Measurements from ENCODE around the gene CBFA2T3. TPM values are rescaled to one million over a fixed set of nuclear protein-coding genes. Genes with fewer than 3 reads are reported as not detected.
A peak's percentile ranks its signal among the peaks of the same experiment; 100 is the strongest.

CBFA2T3 gene
- total RNA-seq, 8 experiments from 2014 or later, result 0.41 to 3.4 (median 1.2) TPM

DNA sequence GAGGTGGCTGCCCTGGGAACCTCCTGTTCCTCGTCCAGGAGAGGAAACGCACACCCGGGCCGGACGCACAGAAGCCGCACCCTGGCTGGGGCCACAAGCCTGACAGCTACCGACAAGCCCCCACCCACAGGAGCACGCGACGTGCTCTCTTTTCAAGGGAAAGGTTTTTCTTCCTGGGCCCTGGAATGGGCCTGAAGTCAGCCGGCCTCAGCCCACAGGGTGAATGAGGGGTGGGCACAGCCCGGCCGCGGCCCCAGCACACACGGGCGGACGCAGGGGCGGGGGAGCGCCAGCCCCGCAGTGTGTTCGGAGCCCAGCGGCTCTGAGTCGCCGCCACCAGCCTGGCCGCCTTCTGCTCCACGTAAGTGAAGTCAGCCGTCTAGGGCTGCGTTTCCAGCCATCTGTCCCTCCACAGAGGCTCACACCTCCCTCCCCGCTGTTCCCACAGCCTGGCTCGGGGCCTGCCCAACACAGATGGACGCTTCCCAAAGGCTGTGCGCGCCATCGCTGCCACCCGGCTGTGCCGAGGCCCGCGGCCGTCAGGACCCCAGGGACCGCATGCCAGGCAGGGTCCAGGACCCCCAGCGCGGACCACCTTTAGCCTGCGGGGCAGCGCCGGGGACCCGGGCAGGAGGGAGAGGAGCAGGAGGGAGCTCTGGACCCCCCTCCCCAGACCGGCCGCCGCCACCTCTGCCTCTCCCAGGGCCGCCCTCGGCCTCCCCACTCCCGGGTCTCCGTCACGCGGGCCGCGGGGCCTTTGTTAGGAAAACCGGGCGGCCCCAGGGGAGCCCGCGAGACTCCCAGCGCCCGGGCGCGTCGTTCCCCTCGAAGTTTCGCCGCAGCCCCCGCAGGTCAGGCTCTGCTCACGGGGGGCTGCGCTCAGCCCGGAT, 36.8 kb downstream of the CBFA2T3 start:
- ATAC-seq (replicated peaks in 6 of 8), result peak; percentile 7 to 36 (median 24)
- 7 to 40% (median 10%) methylated on average over 1 to 3 of the region's 73 CpGs; no CpG with 5 or more reads in 7 of the 10 experiments for WGBS, 10 experiments
- Histone ChIP-seq H3K27ac (peak overlapping the region in 1 of 2 donors; percentile 66), H3K4me1 (replicated peaks in 1 of 2) (peaks cover 3 to 19% of the 10 kb centered on the region in 2 donors), H3K4me3 (peak overlapping the region; percentile 49 to 80 (median 59))
- in situ Hi-C loops (cut with MboI; ENCODE audit: low pct_unique_long_range_greater_than_20kb in 2 of 9, low sequenced_read_pairs in 9 of 9, unreplicated experiment in 9 of 9), result loop anchor here in 2 of 9 experiments (25.0 kb wide), 2 partner anchors 222 to 272 kb away; partner anchors contain the start of genes CDH15 (in 1 of the 2), SLC22A31 (in 1 of the 2) and ZNF778 (in 1 of the 2)

DNA sequence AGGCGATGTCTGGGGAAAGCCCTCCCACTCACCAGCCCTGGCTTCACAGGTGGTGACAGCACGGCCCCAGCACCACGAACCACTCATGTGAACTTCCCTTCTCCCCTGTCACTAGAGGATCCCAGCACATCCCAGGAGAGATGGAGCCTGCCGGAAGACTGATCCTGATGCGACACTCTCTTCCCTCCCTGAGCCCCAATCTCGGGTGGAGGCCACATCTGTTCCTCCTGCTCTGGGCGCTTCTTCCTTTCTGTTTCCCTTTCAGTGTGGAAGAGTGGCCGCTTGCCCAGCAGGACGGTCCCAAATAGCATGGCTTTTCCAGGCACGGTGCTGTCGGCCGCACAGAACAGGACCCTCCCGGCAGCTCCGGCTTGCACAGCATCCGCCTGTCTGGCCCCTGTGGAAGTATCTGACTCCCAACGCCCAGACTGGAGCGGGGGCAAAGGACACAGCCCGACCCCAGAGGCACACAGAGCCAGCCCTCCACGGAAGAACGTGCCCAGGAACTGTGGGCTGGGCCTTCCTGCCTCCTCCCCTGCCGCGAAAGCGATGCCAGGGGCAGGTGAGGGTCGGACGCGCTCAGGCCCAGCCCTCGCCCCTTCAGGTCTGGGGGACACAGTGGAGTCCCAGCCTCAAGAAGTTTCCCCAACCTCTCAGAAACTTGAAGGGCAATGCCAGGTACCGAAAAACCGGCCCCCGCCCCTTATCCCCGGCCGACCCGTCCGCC, 37.6 kb downstream of the CBFA2T3 start:
- peak overlapping the region in 4 of 5 donors; percentile 49 to 60 (median 58) for H3K4me3 ChIP-seq
- peak in 2 of 8 experiments; percentile 22 to 25 for ATAC-seq (replicated peaks in 6 of 8)
- WGBS, 10 experiments, result 0 to 60% (median 15%) methylated on average over 1 to 8 of the region's 34 CpGs; no CpG with 5 or more reads in 5 of the 10 experiments
- H3K4me1 ChIP-seq (replicated peaks in 1 of 2), result peaks cover 3 to 19% of the 10 kb centered on the region in 2 donors
- in situ Hi-C loops (cut with MboI; ENCODE audit: low pct_unique_long_range_greater_than_20kb in 2 of 9, low sequenced_read_pairs in 9 of 9, unreplicated experiment in 9 of 9), result loop anchor here in 2 of 9 experiments (25.0 kb wide), 2 partner anchors 223 to 273 kb away; partner anchors contain the start of genes CDH15 (in 1 of the 2), SLC22A31 (in 1 of the 2) and ZNF778 (in 1 of the 2)
- no peak overlapping the region for H3K27ac ChIP-seq

DNA sequence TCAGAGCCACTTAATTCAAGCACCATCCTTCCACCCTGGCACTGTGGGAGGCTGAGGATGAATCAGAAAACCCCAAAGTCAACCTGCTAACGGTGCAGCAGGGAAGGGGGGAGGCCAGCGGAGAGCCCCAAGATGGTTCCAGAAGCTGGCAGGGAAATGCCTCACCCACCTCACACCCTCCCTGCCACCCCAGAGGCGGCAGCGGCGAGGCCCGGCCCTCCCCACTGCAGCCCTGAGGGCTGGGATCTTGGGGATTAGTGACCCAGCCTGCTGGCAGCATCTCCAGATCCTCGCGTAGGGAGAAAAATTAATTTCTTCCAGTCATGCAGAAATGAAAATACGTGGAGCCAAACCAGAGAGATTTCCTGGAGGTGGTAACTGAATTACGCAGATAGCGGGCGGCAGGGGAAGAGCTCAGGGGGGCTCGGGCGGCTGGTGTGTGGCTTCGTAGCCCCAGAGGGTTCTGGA, 38.2 kb downstream of the CBFA2T3 start:
- ATAC-seq (replicated peaks in 6 of 8), result no peak
- in situ Hi-C loops (cut with MboI; ENCODE audit: low pct_unique_long_range_greater_than_20kb in 2 of 9, low sequenced_read_pairs in 9 of 9, unreplicated experiment in 9 of 9), result loop anchor here in 2 of 9 experiments (25.0 kb wide), 2 partner anchors 223 to 273 kb away; partner anchors contain the start of genes CDH15 (in 1 of the 2), SLC22A31 (in 1 of the 2) and ZNF778 (in 1 of the 2)
- no peak overlapping the region for H3K27ac ChIP-seq
- H3K4me1 ChIP-seq (replicated peaks in 1 of 2), result peaks cover 3 to 19% of the 10 kb centered on the region in 2 donors
- 6 to 82% (median 53%) methylated on average over 3 to 9 of the region's 15 CpGs; no CpG with 5 or more reads in 7 of the 10 experiments for WGBS, 10 experiments
- H3K4me3 ChIP-seq, result peak overlapping the region in 1 of 5 donors; percentile 60

DNA sequence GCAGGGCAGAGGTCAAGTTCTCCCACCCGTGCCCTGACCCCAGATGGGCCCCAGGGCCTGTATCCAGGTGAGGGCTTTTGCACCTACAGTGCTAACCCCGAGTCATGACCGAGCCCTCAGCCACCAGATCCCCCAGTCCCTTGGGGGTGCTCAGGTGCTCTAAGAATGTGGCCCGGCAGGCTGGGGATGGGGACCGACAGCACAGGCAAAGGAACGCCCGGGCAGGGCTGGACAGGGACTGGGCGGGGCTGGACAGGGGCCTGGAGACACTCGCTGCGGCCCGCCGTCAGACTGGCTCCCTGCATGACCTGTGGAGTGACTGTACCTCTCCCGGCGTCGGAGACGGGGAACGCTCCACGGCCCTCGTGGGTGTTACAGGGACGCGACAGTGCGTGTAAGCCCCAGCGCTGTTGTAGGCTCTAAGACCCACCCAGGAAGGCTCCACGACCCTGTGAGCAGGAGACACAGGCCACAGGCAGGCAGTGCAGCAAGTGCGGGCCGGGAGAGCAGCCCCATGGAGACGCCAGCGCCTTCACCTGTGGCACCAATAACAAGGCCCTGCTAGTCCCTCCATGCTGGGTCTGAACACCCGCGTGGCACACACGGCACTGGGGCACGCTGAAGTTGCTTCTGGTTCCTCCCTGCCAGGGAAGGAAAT, 38.8 kb downstream of the CBFA2T3 start:
- in situ Hi-C loops (cut with MboI; ENCODE audit: low pct_unique_long_range_greater_than_20kb in 2 of 9, low sequenced_read_pairs in 9 of 9, unreplicated experiment in 9 of 9), result loop anchor here in 2 of 9 experiments (25.0 kb wide), 2 partner anchors 224 to 274 kb away; partner anchors contain the start of genes CDH15 (in 1 of the 2), SLC22A31 (in 1 of the 2) and ZNF778 (in 1 of the 2)
- no peak for ATAC-seq (replicated peaks in 6 of 8)
- Histone ChIP-seq H3K4me1 (replicated peaks in 1 of 2) (peaks cover 3 to 19% of the 10 kb centered on the region in 2 donors), H3K4me3 (no peak overlapping the region), H3K27ac (no peak overlapping the region)
- 62 to 97% (median 92%) methylated on average over 2 to 6 of the region's 32 CpGs; no CpG with 5 or more reads in 6 of the 10 experiments for WGBS, 10 experiments

DNA sequence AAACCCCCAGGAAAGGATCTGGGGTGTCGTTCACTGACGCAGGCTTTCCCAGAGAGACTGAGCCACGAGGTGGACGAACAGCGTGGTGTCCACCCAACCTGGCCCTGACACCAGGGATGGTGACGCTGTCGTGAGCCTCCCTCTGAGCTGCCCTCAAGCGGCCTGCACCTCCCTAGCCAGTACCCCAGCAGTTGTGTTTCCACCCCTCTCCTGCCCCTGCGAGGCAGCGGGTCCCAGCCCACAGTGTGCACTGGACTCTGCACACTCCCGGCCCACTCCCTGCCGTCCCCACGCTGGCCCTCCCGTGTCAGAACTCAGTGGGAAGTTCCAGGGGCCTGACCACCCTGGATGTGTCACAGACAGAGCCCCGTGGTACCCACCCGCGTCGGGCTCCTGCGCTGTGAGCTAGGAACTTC, 39.8 kb downstream of the CBFA2T3 start:
- no peak overlapping the region for H3K27ac ChIP-seq
- 83 to 94% methylated on average over 1 to 7 of the region's 19 CpGs; no CpG with 5 or more reads in 8 of the 10 experiments for WGBS, 10 experiments
- peaks cover 3 to 17% of the 10 kb centered on the region in 2 donors for H3K4me1 ChIP-seq (replicated peaks in 1 of 2)
- no peak for ATAC-seq (replicated peaks in 6 of 8)
- in situ Hi-C loops (cut with MboI; ENCODE audit: low pct_unique_long_range_greater_than_20kb in 2 of 9, low sequenced_read_pairs in 9 of 9, unreplicated experiment in 9 of 9), result loop anchor here in 2 of 9 experiments (25.0 kb wide), 2 partner anchors 225 to 275 kb away; partner anchors contain the start of genes CDH15 (in 1 of the 2), SLC22A31 (in 1 of the 2) and ZNF778 (in 1 of the 2)
- no peak overlapping the region for H3K4me3 ChIP-seq

DNA sequence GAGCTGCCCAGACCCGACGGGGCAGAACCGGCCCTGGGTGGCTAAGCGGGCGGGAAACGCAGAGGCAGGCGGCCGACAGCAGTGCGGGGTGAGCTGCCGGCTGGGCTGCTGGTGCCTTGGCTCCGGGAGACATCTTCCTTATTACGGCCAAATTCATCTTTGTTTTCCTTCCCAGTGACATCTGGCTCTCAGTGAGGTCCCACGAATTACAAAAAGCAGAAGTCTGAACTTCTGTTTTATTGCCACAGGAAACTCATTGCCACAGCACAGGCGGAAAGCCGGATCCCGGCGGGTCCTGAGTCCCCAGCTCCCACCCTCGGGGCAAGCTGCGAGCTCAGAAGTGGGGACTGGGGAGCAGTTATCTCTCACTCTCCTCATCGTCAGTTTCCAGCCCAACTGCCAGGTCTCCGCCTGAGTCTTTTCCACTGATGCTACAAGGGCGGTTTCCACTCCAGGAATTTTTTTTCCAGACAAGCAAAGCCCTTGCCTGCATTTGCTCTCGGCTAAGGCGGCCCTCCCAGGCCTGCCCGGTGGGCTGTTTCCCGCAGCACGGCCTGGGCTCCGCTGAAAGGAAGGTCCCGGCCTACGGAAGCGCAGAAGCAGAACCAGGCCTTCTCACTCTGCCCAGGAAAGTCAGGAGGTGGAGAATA, 40.3 kb downstream of the CBFA2T3 start:
- WGBS, 10 experiments, result 6 to 87% (median 70%) methylated on average over 3 to 19 of the region's 31 CpGs; no CpG with 5 or more reads in 4 of the 10 experiments
- no peak overlapping the region for H3K27ac ChIP-seq
- H3K4me1 ChIP-seq (replicated peaks in 1 of 2), result peaks cover 0 to 14% of the 10 kb centered on the region in 2 donors
- H3K4me3 ChIP-seq, result no peak overlapping the region
- in situ Hi-C loops (cut with MboI; ENCODE audit: low pct_unique_long_range_greater_than_20kb in 2 of 9, low sequenced_read_pairs in 9 of 9, unreplicated experiment in 9 of 9), result loop anchor here in 2 of 9 experiments (25.0 kb wide), 2 partner anchors 226 to 276 kb away; partner anchors contain the start of genes CDH15 (in 1 of the 2), SLC22A31 (in 1 of the 2) and ZNF778 (in 1 of the 2)
- ATAC-seq (replicated peaks in 6 of 8), result peak in 1 of 8 experiments; percentile 20

DNA sequence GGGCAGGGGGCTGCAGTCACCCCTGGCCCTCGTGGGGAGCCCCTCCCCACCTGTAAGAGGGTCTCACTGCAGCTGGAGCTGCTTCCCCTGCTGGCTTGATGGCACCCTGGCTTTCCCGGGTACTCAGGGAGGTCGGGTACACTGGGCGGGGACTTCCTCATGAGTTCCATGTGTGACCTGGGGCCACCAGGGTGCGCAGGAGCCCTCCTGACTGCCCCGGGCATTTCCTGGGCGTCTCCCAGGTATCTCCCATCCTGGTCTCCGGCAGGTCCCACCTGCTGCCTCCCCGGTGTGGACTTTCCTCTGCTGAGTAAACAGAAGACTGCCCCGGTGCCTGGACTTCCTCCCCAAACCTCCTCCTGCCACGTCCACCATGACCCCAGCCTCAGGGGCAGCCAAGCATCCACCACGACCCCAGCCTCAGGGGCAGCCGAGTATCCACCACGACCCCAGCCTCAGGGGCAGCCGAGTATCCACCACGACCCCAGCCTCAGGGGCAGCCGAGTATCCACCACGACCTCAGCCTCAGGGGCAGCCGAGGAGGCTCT, 40.9 kb downstream of the CBFA2T3 start:
- in situ Hi-C loops (cut with MboI; ENCODE audit: low pct_unique_long_range_greater_than_20kb in 2 of 9, low sequenced_read_pairs in 9 of 9, unreplicated experiment in 9 of 9), result loop anchor here in 2 of 9 experiments (25.0 kb wide), 2 partner anchors 226 to 276 kb away; partner anchors contain the start of genes CDH15 (in 1 of the 2), SLC22A31 (in 1 of the 2) and ZNF778 (in 1 of the 2)
- Histone ChIP-seq H3K4me1 (replicated peaks in 1 of 2) (peaks cover 0 to 14% of the 10 kb centered on the region in 2 donors), H3K27ac (no peak overlapping the region), H3K4me3 (no peak overlapping the region)
- WGBS, 10 experiments, result 10 to 60% (median 48%) methylated on average over 1 to 8 of the region's 19 CpGs; no CpG with 5 or more reads in 7 of the 10 experiments
- ATAC-seq (replicated peaks in 6 of 8), result no peak

DNA sequence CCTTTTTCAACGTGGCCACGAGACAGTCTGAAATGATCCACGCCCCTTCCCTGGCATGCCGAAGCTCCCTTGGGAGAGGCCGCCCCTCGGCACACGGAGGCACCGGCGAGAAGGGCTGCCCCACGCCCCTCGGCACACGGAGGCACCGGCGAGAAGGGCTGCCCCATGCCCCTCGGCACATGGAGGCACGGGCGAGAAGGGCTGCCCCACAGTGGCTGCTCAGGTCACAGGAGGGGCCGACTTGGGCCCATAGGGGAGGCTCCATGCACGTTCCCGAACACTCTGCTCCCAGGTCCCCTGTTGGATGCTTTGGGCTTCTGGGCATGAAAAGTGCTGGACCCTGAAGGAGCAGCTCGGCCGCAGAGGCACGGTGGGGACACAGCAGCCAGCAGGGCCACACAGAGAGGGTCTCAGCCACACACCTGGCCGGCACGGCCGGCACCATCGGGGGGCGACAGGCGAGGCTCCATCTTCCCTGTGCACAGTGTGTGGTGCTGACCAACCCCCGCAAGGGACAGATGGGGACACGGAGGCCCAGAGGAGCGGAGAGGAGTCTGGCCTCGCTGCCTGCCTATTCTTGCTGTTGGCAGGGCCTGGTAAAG, 42.8 kb downstream of the CBFA2T3 start:
- ATAC-seq (replicated peaks in 6 of 8), result no peak
- Histone ChIP-seq H3K27ac (no peak overlapping the region), H3K4me3 (no peak overlapping the region), H3K4me1 (replicated peaks in 1 of 2) (peaks cover 2 to 15% of the 10 kb centered on the region in 2 donors)
- 0 to 80% (median 45%) methylated on average over 1 to 5 of the region's 33 CpGs; no CpG with 5 or more reads in 6 of the 10 experiments for WGBS, 10 experiments
- in situ Hi-C loops (cut with MboI; ENCODE audit: low pct_unique_long_range_greater_than_20kb in 2 of 9, low sequenced_read_pairs in 9 of 9, unreplicated experiment in 9 of 9), result loop anchor here in 2 of 9 experiments (25.0 kb wide), 2 partner anchors 228 to 278 kb away; partner anchors contain the start of genes CDH15 (in 1 of the 2), SLC22A31 (in 1 of the 2) and ZNF778 (in 1 of the 2)

DNA sequence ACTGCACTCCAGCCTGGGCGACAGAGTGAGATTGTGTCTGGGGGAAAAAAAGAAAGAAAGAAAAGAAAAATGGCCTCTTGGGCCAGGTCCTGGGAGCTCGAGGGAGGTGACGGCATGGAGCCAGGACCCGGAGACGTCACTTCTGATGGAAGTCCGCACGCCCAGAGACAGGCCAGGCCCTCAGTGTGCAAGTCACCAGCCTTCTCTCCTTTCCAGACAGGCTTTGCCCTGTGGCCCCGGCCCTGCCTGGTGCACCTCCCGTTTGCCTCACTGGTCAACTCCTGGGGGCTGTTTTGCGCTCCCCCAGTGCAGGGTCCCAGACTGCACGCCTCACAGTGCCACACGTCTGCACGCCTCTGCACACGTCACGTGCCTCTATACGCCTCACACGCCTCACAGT, 44.1 kb downstream of the CBFA2T3 start:
- Histone ChIP-seq H3K4me3 (no peak overlapping the region), H3K4me1 (replicated peaks in 1 of 2) (peaks cover 11 to 26% of the 10 kb centered on the region in 2 donors), H3K27ac (no peak overlapping the region)
- in situ Hi-C loops (cut with MboI; ENCODE audit: low pct_unique_long_range_greater_than_20kb in 2 of 9, low sequenced_read_pairs in 9 of 9, unreplicated experiment in 9 of 9), result loop anchor here in 2 of 9 experiments (25.0 kb wide), 2 partner anchors 229 to 279 kb away; partner anchors contain the start of genes CDH15 (in 1 of the 2), SLC22A31 (in 1 of the 2) and ZNF778 (in 1 of the 2)
- WGBS, 10 experiments, result 49 to 100% (median 77%) methylated on average over 1 to 4 of the region's 17 CpGs; no CpG with 5 or more reads in 4 of the 10 experiments
- no peak for ATAC-seq (replicated peaks in 6 of 8)

DNA sequence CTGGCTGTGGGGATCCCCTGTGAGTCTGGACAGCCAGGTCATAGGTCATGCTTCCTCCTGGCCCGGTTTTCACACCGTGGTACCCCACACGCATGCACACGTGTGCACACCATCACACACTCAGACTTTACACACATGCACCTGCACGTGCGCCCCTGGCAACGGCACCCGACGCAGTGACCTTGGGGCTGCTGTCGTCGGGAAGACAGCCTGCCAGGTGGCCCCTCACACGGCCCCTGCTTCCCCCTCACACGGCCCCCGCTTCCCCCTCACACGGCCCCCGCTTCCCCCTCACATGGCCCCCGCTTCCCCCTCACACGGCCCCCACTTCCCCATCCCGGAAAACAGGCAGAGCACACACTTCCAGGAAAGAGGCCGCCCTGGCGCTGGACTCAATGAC, 45.1 kb downstream of the CBFA2T3 start:
- no peak overlapping the region for H3K27ac ChIP-seq
- in situ Hi-C loops (cut with MboI; ENCODE audit: low pct_unique_long_range_greater_than_20kb in 2 of 9, low sequenced_read_pairs in 9 of 9, unreplicated experiment in 9 of 9), result loop anchor here in 2 of 9 experiments (25.0 kb wide), 2 partner anchors 230 to 280 kb away; partner anchors contain the start of genes CDH15 (in 1 of the 2), SLC22A31 (in 1 of the 2) and ZNF778 (in 1 of the 2)
- H3K4me1 ChIP-seq (replicated peaks in 1 of 2), result peaks cover 21 to 36% of the 10 kb centered on the region in 2 donors
- 50% methylated on average over 2 of the region's 21 CpGs; no CpG with 5 or more reads in 9 of the 10 experiments for WGBS, 10 experiments
- no peak for ATAC-seq (replicated peaks in 6 of 8)
- no peak overlapping the region for H3K4me3 ChIP-seq

Data from motor neuron (in vitro differentiated cells).